IMR-90 (cell line): ENCODE data around the gene SLC35B4. TPM values are rescaled to one million over a fixed set of nuclear protein-coding genes. Genes with fewer than 3 reads are reported as not detected.
A peak's percentile ranks its signal among the peaks of the same experiment; 100 is the strongest.

ENCODE experiments used
- ATAC-seq: fragments of 200-7000 bp; cut with Tn5 transposase; 2 replicates; pipeline ENCODE4 v1.9.1; 2020; ENCODE audit warnings: low read depth, mild to moderate bottlenecking, moderate library complexity
- BruUV-seq: library from RNA; stranded (reverse); fragments of 400-500 nt; replicated peaks from 2 replicates; lab custom pipeline; 2021; lab: Mats Ljungman, UMichigan
- CTCF ChIA-PET: fragments of 300-600 bp; formaldehyde crosslinking; extraction: SDS; loops from one replicate; lab custom pipeline; 2021; ENCODE audit warnings: antibody characterized with exemption; lab: Yijun Ruan, JAX
- POLR2A ChIA-PET: fragments of 300-600 bp; sonication (Branson Sonifier 250); formaldehyde crosslinking; loops from one replicate; lab custom pipeline; 2022; ENCODE audit warnings: antibody characterized with exemption; ENCODE audit not compliant: unreplicated experiment; lab: Charles Lee
- DNase-seq: peaks from one replicate; pipeline ENCODE4 v3.0.0; 2013
- H2AFZ ChIP-seq: replicated peaks from 2 replicates; pipeline ENCODE3; 2013; ENCODE audit warnings: low read length, mild to moderate bottlenecking; ENCODE audit not compliant: poor library complexity
- H2AK5ac ChIP-seq: 2 replicates; pipeline ENCODE4 v1.6.1; 2013; ENCODE audit warnings: low read depth, low read length, inconsistent platforms
- H2AK9ac ChIP-seq: replicated peaks from 2 replicates; pipeline ENCODE3; 2013; ENCODE audit warnings: mild to moderate bottlenecking, low read depth, low read length, moderate library complexity; ENCODE audit not compliant: poor library complexity
- H2BK120ac ChIP-seq: 2 replicates; pipeline ENCODE4 v1.6.1; 2013; ENCODE audit warnings: low read depth, low read length, inconsistent platforms
- H2BK15ac ChIP-seq: 3 replicates; pipeline ENCODE4 v1.6.1; 2013; ENCODE audit warnings: low read depth, low read length, inconsistent platforms
- H2BK20ac ChIP-seq: 2 replicates; pipeline ENCODE4 v1.6.1; 2013; ENCODE audit warnings: low read depth, mild to moderate bottlenecking, inconsistent platforms, low read length, moderate library complexity
- H2BK5ac ChIP-seq: 2 replicates; pipeline ENCODE4 v1.6.1; 2013; ENCODE audit warnings: mild to moderate bottlenecking, low read depth, low read length, inconsistent platforms; ENCODE audit not compliant: poor library complexity, severe bottlenecking
- H3K14ac ChIP-seq: replicated peaks from 2 replicates; pipeline ENCODE4 v1.6.1; 2013; ENCODE audit warnings: low read depth, low read length, inconsistent platforms
- H3K18ac ChIP-seq: 2 replicates; pipeline ENCODE4 v1.6.1; 2013; ENCODE audit warnings: low read depth, low read length, control low read depth
- H3K23ac ChIP-seq: 2 replicates; pipeline ENCODE4 v1.6.1; 2013; ENCODE audit warnings: low read depth, low read length, inconsistent platforms
- H3K27ac ChIP-seq: 2 replicates; pipeline ENCODE4 v1.5.1; 2013; ENCODE audit warnings: mild to moderate bottlenecking, control low read depth, low read length; ENCODE audit not compliant: insufficient read depth
- H3K27me3 ChIP-seq: 2 replicates; pipeline ENCODE4 v1.6.1; 2013; ENCODE audit warnings: low read length; ENCODE audit not compliant: control insufficient read depth, insufficient read depth
- H3K36me3 ChIP-seq: 2 replicates; pipeline ENCODE4 v1.6.1; 2013; ENCODE audit warnings: low read length, mixed read lengths; ENCODE audit not compliant: control insufficient read depth, insufficient read depth
- H3K4ac ChIP-seq: 2 replicates; pipeline ENCODE4 v1.6.1; 2013; ENCODE audit warnings: low read depth, low read length, inconsistent platforms
- H3K4me1 ChIP-seq: 2 replicates; pipeline ENCODE4 v1.6.1; 2013; ENCODE audit warnings: low read length, mixed read lengths; ENCODE audit not compliant: control insufficient read depth, insufficient read depth
- H3K4me2 ChIP-seq: 2 replicates; pipeline ENCODE4 v1.6.1; 2013; ENCODE audit warnings: low read depth, mild to moderate bottlenecking, control low read depth, low read length, moderate library complexity
- H3K4me3 ChIP-seq: 2 replicates; pipeline ENCODE4 v1.5.1; 2013; ENCODE audit warnings: low read depth, mild to moderate bottlenecking, control low read depth, low read length, moderate library complexity; ENCODE audit not compliant: insufficient read depth
- H3K56ac ChIP-seq: 2 replicates; pipeline ENCODE4 v1.6.1; 2013; ENCODE audit warnings: low read length, inconsistent platforms; ENCODE audit not compliant: insufficient read depth; ENCODE audit errors: extremely low read depth
- H3K79me1 ChIP-seq, 2 experiments: 2 replicates each; pipeline ENCODE4 v1.6.1; 2013; ENCODE audit warnings: low read length in 2 of 2, inconsistent platforms in 1 of 2, low read depth in 1 of 2
- H3K9ac ChIP-seq: 2 replicates; pipeline ENCODE4 v1.6.1; 2013; ENCODE audit warnings: low read depth, low read length, control low read depth
- H3K9me1 ChIP-seq: 2 replicates; pipeline ENCODE4 v1.6.1; 2013; ENCODE audit warnings: low read length, inconsistent platforms; ENCODE audit not compliant: insufficient read depth
- H3K9me3 ChIP-seq: 2 replicates; pipeline ENCODE4 v1.6.1; 2013; ENCODE audit warnings: low read length; ENCODE audit not compliant: control insufficient read depth, insufficient read depth
- H4K20me1 ChIP-seq: 2 replicates; pipeline ENCODE4 v1.6.1; 2013; ENCODE audit warnings: low read length, inconsistent platforms; ENCODE audit not compliant: insufficient read depth
- H4K5ac ChIP-seq: 2 replicates; pipeline ENCODE4 v1.6.1; 2013; ENCODE audit warnings: mild to moderate bottlenecking, low read depth, low read length, control low read depth
- H4K8ac ChIP-seq, 2 experiments: 2 replicates each; pipeline ENCODE4 v1.6.1; 2013; ENCODE audit warnings: low read depth in 2 of 2, low read length in 2 of 2, control low read depth in 1 of 2, inconsistent platforms in 1 of 2
- H4K91ac ChIP-seq: 2 replicates; pipeline ENCODE4 v1.6.1; 2013; ENCODE audit warnings: low read depth, low read length, inconsistent platforms; ENCODE audit not compliant: insufficient read depth
- CEBPB ChIP-seq: IDR thresholded peaks from 2 replicates; pipeline ENCODE4 v1.6.1; 2012; ENCODE audit warnings: low read depth, low read length, improper control_type of control experiment
- ELK1 ChIP-seq: fragments of 150-350 bp; IDR thresholded peaks from 2 replicates; pipeline ENCODE4 v1.6.1; 2016; ENCODE audit warnings: low read depth, mild to moderate bottlenecking, low read length, moderate library complexity, borderline replicate concordance
- MAFK ChIP-seq: IDR thresholded peaks from 2 replicates; pipeline ENCODE4 v1.6.1; 2012; ENCODE audit warnings: low read depth, low read length, improper control_type of control experiment
- NFE2L2 ChIP-seq: fragments of 150-350 bp; IDR thresholded peaks from 2 replicates; pipeline ENCODE4 v1.6.1; 2016; ENCODE audit warnings: low read depth, mild to moderate bottlenecking, low read length
- POLR2A ChIP-seq: IDR thresholded peaks from 2 replicates; pipeline ENCODE4 v1.6.1; 2012; ENCODE audit warnings: mild to moderate bottlenecking, low read depth, low read length
- RCOR1 ChIP-seq: IDR thresholded peaks from 2 replicates; pipeline ENCODE4 v1.6.1; 2012; ENCODE audit warnings: mild to moderate bottlenecking, low read length, improper control_type of control experiment; ENCODE audit not compliant: insufficient replicate concordance
- RFX5 ChIP-seq: IDR thresholded peaks from 2 replicates; pipeline ENCODE4 v1.8.0; 2012; ENCODE audit warnings: low read depth, mild to moderate bottlenecking, low read length, moderate library complexity
- WGBS, 2 experiments: methylation state at CpG; one replicate each; pipeline versions ENCODE4 v1.1.5 to v1.1.7; 2013; ENCODE audit warnings: missing lambda C conversion rate in 2 of 2; ENCODE audit not compliant: insufficient read length in 1 of 2; ENCODE audit errors: extremely low coverage in 2 of 2; 5-methylcytosine and 5-hydroxymethylcytosine counted together
- dilution Hi-C: fragments of 300-500 bp; cut with HindIII; formaldehyde crosslinking; loops from one replicate; pipeline ENCODE4 v1.14.3; 2018; ENCODE audit warnings: low sequenced_read_pairs; ENCODE audit not compliant: unreplicated experiment
- in situ Hi-C: fragments of 300-500 bp; cut with MboI; formaldehyde crosslinking; loops from 3 replicates; pipeline ENCODE4 v1.14.3; 2019; ENCODE audit warnings: low sequenced_read_pairs, inconsistent platforms, mixed read lengths
- intact Hi-C: fragments of 100-400 bp; cut with micrococcal nuclease; formaldehyde crosslinking; loops from 2 replicates; pipeline ENCODE4 v1.10.0; 2022
- polyA plus RNA-seq, 3 experiments: library from polyadenylated mRNA; depleted of rRNA; stranded (reverse); fragments of >200 nt; gene quantifications; 2 replicates each; pipeline ENCODE4 v1.2.3, GENCODE V29; 2012; ENCODE audit warnings: low replicate concordance in 1 of 3
- total RNA-seq: library from RNA; depleted of rRNA; stranded (reverse); fragments of >200 nt; gene quantifications from 2 replicates; pipeline ENCODE4 v1.2.3, GENCODE V29; 2012

The SLC35B4 gene
- total and polyA plus RNA-seq, 2 of the 4 experiments (the other 2 are of a cell fraction), result 10.0 to 15.6 TPM

- no peak overlapping the region for H3K14ac ChIP-seq
- no peak overlapping the region for H4K8ac ChIP-seq
- H3K56ac ChIP-seq, result no peak overlapping the region
- ATAC-seq, result no peak
- TF ChIP-seq MAFK, result no peak
- no peak for TF ChIP-seq RFX5
- no peak for TF ChIP-seq NFE2L2
- TF ChIP-seq ELK1, result no peak
- no peak for TF ChIP-seq POLR2A
- TF ChIP-seq CEBPB, result 0 out of 2 replicates have a peak, but pooled peaks have one; percentile 15
- TF ChIP-seq RCOR1, result no peak
- BruUV-seq, result no TSS peak
- no peak overlapping the region for H2BK120ac ChIP-seq
- H2BK15ac ChIP-seq, result no peak overlapping the region
- H3K9ac ChIP-seq, result no peak overlapping the region
- H3K27ac ChIP-seq, result no peak overlapping the region
- no peak overlapping the region for H4K5ac ChIP-seq
- no peak overlapping the region for H3K4ac ChIP-seq
- no peak overlapping the region for H2BK5ac ChIP-seq
- intact Hi-C loops (no loop called here), in situ Hi-C loops (no loop called here), dilution Hi-C loops (no loop called here)
- H2AK5ac ChIP-seq, result no peak overlapping the region
- no CpG with 5 or more reads among the region's 6 CpGs for WGBS, 2 experiments
- CTCF ChIA-PET, result no interaction called here
- H4K91ac ChIP-seq, result no peak overlapping the region
- H3K4me2 ChIP-seq, result no peak overlapping the region
- H4K20me1 ChIP-seq, result no peaks in the 10 kb centered on the region
- H3K23ac ChIP-seq, result no peak overlapping the region
- no peaks in the 10 kb centered on the region for H3K27me3 ChIP-seq
- H3K36me3 ChIP-seq, result no peaks in the 10 kb centered on the region
- H2AFZ ChIP-seq, result no peak overlapping the region
- peaks cover 17 to 23% of the 10 kb centered on the region in 2 experiments; a peak in 3 of 4 replicates for H3K79me1 ChIP-seq
- POLR2A ChIA-PET, result no interaction called here
- no peak overlapping the region for H2BK20ac ChIP-seq
- H3K9me3 ChIP-seq, result no peaks in the 10 kb centered on the region
- no peak overlapping the region for H3K18ac ChIP-seq
- H2AK9ac ChIP-seq, result no peak overlapping the region
- H3K4me1 ChIP-seq, result 0 out of 2 replicates have a peak, but pooled peaks cover 2% of the 10 kb centered on the region
- peaks cover 3% of the 10 kb centered on the region; the same call in 1 of the 2 replicates for H3K9me1 ChIP-seq
- H3K4me3 ChIP-seq, result no peak overlapping the region
- DNase-seq, result no peak
These were observed 4.0 kb downstream of the SLC35B4 start for GRCh38 chr7:134312717-134313116.
